Measurements from ENCODE around the gene THRB. TPM values are rescaled to one million over a fixed set of nuclear protein-coding genes. Genes with fewer than 3 reads are reported as not detected.
A peak's percentile ranks its signal among the peaks of the same experiment; 100 is the strongest.

The THRB gene
- total RNA-seq, 1 donor from 2014 or later, result 3.1 TPM

DNA sequence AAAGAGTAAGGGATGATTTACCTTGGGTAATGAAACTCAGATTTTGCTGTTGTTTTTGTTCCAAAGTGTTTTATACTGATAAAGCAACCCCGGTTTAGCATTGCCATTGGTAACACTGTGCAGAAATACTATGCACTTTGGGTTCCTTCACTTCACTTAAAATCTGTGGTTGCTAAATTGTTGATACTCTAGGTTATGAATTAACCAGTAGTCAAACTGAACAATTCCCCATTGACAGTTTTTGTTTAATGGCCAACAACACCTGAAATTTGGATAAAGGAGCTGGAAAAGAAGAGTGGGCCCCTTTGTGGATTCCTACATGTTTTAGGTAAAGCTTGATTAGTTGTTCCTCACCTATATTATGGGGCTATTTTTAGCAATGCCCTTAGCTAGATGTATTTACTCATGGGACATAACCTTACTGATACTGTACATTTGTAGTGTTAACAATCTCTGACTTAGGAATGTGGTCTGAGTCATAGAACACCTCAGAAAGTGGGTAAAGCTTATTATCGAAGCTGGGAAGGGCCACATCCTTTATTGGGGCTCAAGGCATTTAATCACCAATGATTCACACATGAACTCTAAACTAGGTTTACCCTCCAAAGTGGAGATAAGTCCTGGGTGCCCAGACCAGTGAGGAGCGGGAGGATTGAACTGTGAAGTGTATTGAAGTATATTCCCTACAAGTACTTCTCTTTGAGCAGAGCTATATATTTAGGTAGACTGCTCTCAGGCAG is 29.5 kb upstream of the THRB start:
- H3K36me3 ChIP-seq (ENCODE audit: control insufficient read depth, insufficient read depth, low read length), result no peaks in the 10 kb centered on the region
- no peak for DNase-seq (ENCODE audit: low read depth)
- TF ChIP-seq, protein P1, sequence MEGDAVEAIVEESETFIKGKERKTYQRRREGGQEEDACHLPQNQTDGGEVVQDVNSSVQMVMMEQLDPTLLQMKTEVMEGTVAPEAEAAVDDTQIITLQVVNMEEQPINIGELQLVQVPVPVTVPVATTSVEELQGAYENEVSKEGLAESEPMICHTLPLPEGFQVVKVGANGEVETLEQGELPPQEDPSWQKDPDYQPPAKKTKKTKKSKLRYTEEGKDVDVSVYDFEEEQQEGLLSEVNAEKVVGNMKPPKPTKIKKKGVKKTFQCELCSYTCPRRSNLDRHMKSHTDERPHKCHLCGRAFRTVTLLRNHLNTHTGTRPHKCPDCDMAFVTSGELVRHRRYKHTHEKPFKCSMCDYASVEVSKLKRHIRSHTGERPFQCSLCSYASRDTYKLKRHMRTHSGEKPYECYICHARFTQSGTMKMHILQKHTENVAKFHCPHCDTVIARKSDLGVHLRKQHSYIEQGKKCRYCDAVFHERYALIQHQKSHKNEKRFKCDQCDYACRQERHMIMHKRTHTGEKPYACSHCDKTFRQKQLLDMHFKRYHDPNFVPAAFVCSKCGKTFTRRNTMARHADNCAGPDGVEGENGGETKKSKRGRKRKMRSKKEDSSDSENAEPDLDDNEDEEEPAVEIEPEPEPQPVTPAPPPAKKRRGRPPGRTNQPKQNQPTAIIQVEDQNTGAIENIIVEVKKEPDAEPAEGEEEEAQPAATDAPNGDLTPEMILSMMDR (IDR thresholded peaks at IDR 0.05; ENCODE audit: insufficient read depth, low read length, poor library complexity, severe bottlenecking), result no peak
- no peak overlapping the region for H3K4me3 ChIP-seq (ENCODE audit: low read depth, low read length)
- H3K27me3 ChIP-seq (ENCODE audit: control insufficient read depth, insufficient read depth, low read length), result no peaks in the 10 kb centered on the region

DNA sequence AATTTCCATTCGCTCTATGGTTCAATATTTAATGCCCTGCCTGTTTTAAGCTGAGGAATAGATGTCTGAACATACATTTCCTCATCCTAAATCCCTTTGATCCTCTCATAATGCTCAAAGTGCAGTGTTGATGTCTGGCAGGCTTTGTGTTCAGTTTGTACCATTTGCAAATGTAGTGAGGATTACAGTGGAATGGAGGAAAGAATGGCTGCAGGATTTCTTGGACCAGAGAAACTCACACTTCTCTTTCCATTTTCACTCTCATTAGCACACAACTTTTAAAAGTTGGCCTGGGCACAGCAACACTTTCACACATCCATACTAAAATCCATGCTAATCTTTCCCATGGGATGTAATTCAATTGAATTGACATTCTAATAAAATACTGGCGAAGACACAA is 28.6 kb upstream of the THRB start:
- Histone ChIP-seq H3K36me3 (ENCODE audit: control insufficient read depth, insufficient read depth, low read length) (no peaks in the 10 kb centered on the region), H3K4me3 (ENCODE audit: low read depth, low read length) (no peak overlapping the region), H3K27me3 (ENCODE audit: control insufficient read depth, insufficient read depth, low read length) (no peaks in the 10 kb centered on the region)
- DNase-seq (ENCODE audit: low read depth), result no peak
- TF ChIP-seq, protein P1 (IDR thresholded peaks at IDR 0.05; ENCODE audit: insufficient read depth, low read length, poor library complexity, severe bottlenecking), result no peak

DNA sequence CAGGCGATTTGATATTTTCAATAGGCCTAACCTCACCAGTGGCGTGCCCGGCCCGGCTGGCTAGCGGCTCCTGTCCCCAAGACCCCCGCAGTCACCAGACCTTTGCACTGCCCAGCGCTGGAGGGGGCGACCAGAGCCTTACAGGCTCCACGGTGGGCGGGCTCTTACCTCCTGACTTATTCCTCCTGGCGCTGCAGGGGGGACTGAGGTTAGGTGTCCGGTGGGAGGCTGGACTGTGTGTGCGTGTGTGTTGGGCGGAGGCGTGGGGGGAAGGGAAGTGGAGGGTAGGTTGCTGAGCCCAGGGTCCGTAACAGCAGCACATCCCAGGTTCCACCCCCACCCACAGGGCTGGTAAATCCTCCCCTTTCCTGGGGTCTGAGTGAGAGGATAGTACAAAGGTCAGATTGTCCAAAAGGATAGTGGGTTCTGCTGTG is 27.5 kb upstream of the THRB start:
- DNase-seq (ENCODE audit: low read depth), result no peak
- no peaks in the 10 kb centered on the region for H3K36me3 ChIP-seq (ENCODE audit: control insufficient read depth, insufficient read depth, low read length)
- H3K27me3 ChIP-seq (ENCODE audit: control insufficient read depth, insufficient read depth, low read length), result no peaks in the 10 kb centered on the region
- TF ChIP-seq, protein P1 (IDR thresholded peaks at IDR 0.05; ENCODE audit: insufficient read depth, low read length, poor library complexity, severe bottlenecking), result no peak
- H3K4me3 ChIP-seq (ENCODE audit: low read depth, low read length), result peak overlapping the region; percentile 52

DNA sequence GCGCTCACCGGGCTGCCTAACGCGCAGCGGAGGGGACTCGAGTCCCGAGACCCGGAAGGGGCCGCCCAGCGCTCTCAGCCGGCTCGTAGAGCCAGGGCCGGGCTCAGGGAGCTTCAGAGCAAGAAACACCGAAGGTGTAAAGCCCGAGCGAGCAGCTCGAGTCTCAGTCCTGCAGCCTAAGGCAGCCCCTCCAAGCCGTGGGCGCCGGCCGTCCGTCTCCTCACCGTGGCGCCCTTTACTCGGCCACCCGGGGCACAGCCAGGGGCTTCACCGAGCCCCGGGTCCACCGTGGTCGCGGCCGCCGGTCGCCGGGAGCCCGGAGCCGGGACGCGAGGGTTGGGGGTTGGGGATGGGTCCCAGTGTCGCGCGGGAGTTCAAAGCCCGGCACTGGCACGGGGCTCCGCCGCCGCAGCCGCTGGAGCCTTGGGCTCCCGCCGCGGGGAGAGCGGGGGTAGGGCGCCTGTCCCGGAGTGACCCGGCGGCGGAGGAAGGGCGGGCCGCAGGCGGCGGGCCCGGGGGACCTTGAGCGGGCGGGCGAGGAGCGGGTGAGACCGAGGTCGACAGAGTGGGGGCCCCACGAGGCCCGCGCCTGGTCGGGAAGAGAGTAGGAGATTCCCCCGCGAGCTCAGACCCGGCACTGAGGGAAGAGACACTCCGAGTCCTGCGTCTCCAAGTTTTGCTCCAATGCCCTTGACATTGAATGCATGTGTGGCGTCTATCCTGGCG is 26.9 kb upstream of the THRB start:
- H3K27me3 ChIP-seq (ENCODE audit: control insufficient read depth, insufficient read depth, low read length), result no peaks in the 10 kb centered on the region
- DNase-seq (ENCODE audit: low read depth), result no peak
- H3K4me3 ChIP-seq (ENCODE audit: low read depth, low read length), result peak overlapping the region; percentile 52
- TF ChIP-seq, protein P1 (IDR thresholded peaks at IDR 0.05; ENCODE audit: insufficient read depth, low read length, poor library complexity, severe bottlenecking), result no peak
- H3K36me3 ChIP-seq (ENCODE audit: control insufficient read depth, insufficient read depth, low read length), result no peaks in the 10 kb centered on the region

DNA sequence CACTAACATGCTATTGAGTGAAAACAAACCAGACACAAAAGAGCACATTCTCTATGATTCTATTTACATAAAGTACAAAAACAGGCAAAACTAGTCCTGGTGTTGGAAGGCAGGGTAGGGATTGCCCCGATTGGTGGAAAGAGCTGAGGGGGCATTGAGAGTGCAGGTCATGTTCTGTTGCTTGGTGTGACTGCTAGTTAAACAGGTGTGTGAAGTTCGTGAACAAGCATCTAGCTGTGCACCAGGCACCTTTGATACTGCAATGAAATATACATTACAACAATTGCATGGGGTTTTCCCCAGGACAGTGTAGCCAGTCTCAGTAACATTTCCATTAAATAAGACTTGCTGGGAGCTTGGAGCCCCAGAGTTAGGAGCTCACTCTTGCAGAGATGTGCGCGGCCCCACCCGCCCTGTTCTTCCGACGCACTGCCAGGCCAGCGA is 26.3 kb upstream of the THRB start:
- Histone ChIP-seq H3K27me3 (ENCODE audit: control insufficient read depth, insufficient read depth, low read length) (no peaks in the 10 kb centered on the region), H3K4me3 (ENCODE audit: low read depth, low read length) (peak overlapping the region; percentile 52), H3K36me3 (ENCODE audit: control insufficient read depth, insufficient read depth, low read length) (no peaks in the 10 kb centered on the region)
- TF ChIP-seq, protein P1 (IDR thresholded peaks at IDR 0.05; ENCODE audit: insufficient read depth, low read length, poor library complexity, severe bottlenecking), result no peak
- DNase-seq (ENCODE audit: low read depth), result no peak
